C4-2B (cell line): ENCODE results near the gene PLXNA4.

ENCODE experiments used
- H3K27ac ChIP-seq: fragments of 450-650 bp; 2 replicates; pipeline ENCODE4 v1.5.1; 2017
- ZFX ChIP-seq: fragments of 450-650 bp; IDR thresholded peaks from 2 replicates; pipeline ENCODE4 v1.6.1; 2017
- TF ChIP-seq, protein P1 (sequence below): fragments of 450-650 bp; conservative IDR thresholded peaks from 2 replicates; pipeline ENCODE4 v1.5.1; 2017; ENCODE audit warnings: mild to moderate bottlenecking

PLXNA4 gene

DNA sequence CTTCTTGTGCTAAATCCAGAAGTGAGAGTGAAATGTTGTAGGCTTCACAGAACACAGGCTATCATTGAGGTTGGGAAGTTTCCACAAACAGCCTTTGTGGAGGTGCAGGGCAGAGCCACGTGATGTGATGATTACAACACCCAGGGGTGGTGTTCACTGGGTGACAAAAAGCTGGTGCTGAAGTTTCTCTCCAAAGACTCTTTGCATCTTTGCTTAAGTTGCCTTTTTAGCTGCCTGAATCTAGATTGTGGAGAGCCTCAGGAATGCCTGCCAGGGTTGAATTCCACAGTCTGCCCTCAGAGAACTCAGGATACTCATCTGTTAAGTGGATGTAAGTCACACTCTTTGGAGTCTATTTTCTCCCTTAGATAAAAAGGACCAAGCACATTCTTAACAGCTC lies 56.3 kb downstream of the PLXNA4 start:
- H3K27ac ChIP-seq, result no peak overlapping the region
- TF ChIP-seq, protein P1, sequence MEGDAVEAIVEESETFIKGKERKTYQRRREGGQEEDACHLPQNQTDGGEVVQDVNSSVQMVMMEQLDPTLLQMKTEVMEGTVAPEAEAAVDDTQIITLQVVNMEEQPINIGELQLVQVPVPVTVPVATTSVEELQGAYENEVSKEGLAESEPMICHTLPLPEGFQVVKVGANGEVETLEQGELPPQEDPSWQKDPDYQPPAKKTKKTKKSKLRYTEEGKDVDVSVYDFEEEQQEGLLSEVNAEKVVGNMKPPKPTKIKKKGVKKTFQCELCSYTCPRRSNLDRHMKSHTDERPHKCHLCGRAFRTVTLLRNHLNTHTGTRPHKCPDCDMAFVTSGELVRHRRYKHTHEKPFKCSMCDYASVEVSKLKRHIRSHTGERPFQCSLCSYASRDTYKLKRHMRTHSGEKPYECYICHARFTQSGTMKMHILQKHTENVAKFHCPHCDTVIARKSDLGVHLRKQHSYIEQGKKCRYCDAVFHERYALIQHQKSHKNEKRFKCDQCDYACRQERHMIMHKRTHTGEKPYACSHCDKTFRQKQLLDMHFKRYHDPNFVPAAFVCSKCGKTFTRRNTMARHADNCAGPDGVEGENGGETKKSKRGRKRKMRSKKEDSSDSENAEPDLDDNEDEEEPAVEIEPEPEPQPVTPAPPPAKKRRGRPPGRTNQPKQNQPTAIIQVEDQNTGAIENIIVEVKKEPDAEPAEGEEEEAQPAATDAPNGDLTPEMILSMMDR, result no peak
- TF ChIP-seq ZFX, result no peak

DNA sequence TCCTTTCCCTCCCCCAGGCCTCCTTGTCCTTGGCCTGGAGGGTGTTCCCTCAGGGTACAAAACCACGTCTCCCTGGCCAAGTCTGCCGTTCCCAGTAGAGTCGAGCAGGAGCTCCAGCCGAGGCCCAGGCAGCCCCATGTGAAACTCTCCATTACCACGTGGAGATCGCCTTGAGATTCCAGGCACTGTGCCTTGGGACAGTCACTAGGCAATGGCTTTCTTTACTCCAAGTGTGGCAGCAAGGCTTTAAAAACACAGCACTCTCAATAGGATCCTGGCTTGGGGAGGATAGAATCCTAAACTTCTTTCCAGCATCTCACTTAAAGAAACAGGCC lies 57.5 kb downstream of the PLXNA4 start:
- TF ChIP-seq, protein P1, result no peak
- TF ChIP-seq ZFX, result no peak
- no peak overlapping the region for H3K27ac ChIP-seq

DNA sequence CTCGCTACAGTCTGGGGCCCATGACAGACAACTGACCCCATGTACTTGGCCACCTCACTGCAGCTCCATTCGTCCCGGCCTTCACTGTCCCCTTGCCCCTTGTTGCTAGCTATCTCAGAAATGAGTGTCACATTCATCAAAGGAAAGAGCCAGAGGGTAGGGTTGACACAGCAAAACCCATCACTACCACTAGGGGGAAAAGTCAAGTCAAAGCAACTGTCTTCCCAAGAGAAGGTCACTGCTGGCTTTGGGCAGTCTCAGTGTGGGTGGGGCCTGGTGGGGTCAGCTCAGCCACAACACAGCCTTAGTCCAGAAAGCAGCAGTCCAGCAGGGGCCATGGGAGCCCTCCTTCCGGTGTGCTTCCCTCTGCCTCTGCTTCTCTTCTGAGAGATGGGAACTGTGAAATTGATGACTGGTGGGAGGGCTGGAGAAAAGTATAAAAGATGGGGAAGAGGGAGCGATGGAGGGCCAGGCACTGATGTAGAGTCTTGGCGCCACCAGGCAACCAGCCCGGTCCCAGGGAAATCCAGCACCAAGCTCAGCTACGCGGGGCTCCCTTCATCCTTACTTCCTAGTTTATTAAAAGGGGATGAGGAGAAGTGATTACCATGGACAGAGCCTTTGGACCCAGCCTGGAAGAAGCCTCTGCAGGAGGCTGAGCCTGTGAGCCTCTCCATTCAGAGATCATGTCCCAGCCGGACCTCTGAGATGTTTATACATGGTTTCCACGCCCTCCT lies 58.0 kb downstream of the PLXNA4 start:
- H3K27ac ChIP-seq, result no peak overlapping the region
- no peak for TF ChIP-seq ZFX
- TF ChIP-seq, protein P1, result peak; percentile 77

DNA sequence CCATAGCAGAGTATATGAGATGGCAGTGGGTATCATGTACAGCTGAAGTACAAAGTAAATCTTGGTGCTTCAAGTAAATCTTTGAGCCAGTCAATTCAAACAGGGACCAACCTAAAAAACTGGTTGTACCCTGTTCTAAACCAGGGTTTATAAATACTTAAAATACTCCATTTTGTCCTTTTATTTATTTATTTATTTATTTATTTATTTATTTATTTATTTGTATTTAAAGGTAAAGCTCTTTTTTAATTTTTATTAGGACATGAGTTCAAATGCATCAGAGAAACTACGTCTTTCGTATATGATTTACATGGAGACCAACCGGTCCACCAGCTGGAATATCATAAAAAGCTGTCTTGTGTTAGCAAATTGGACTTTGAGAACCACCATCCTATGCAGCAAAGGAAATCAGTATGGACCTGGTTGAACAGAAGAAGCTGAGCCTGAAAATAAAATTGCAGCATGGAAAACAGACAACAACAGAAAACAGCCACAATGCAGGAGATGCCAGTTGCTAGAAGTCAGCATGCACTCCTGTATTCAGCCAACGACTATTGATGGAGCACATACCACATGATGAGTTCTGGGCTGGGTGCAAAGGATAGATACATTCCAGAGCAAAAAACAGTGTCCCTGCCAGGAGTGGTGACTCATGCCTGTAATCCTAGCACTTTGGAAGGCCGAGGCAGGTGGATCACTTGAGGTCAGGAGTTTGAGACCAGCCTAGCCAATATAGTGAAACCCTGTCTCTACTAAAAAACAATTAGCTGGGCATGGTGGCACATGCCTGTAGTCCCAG lies 60.0 kb downstream of the PLXNA4 start:
- no peak for TF ChIP-seq ZFX
- TF ChIP-seq, protein P1, result no peak
- H3K27ac ChIP-seq, result no peak overlapping the region

DNA sequence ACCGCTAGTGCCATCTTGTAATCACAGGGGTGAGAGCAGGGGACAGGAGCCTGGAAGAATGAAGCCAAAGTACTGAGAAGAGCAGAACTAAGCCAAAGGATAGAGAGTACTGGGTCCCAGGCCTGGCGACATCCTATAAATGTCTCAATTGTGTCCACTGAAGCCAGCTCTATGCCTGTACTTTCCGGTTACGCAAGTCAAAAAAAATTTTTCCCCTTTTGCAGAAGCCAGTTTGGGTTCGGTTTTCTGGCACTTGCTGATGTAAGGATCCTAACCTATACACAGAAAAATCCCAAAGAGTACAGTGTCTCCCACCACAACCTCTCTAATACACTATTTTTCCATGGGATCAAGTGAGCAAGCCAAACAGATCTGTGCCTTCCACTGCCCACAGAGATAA lies 61.1 kb downstream of the PLXNA4 start:
- H3K27ac ChIP-seq, result no peak overlapping the region
- TF ChIP-seq ZFX, result 0 out of 2 replicates have a peak, but pooled peaks have one; percentile 11
- TF ChIP-seq, protein P1, result no peak

DNA sequence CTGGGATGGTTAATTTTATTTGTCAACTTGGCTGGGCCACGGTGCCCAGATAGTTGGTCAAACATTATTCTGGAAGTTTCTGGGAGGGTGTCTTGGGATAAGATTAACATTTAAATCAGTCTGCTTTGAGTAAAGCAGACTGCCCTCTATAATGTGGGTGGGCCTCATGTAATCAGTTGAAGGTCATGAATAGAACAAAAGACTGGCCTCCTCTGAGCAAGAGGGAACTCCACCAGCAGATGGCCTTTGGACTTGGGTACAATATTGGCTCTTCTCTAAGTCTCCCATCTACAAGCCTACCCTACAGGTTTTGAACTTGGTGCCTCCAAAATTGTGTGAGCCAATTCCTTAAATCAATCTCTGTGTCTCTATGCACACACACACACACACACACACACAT lies 61.8 kb downstream of the PLXNA4 start:
- TF ChIP-seq, protein P1, result no peak
- no peak for TF ChIP-seq ZFX

DNA sequence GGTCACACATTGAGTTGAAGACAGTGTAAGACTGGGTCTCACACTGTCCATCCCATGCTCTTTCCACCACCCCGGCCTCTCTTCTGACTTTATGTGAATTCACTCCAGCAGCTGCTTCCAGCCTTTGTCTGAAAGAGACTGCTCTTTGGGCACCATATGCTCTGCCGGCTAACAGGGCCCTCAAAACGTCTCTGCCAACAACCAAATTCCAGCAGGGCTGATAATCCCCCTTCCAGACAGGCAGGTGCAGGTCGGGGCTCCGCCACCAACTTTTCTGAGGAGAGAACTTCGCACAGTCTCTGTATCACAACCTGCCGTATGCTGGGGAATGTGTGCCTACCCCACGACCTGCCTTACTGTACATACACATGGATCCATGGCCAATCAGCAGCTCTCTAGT lies 64.3 kb downstream of the PLXNA4 start:
- H3K27ac ChIP-seq, result no peak overlapping the region
- TF ChIP-seq, protein P1, result no peak
- TF ChIP-seq ZFX, result no peak

More for the DNA sequence above, 61.8 kb downstream of the PLXNA4 start:
- no peak overlapping the region for H3K27ac ChIP-seq
